Skeletal muscle satellite cell (primary cell): Measurements from ENCODE around the gene GRPEL1. TPM values are rescaled to one million over a fixed set of nuclear protein-coding genes. Genes with fewer than 3 reads are reported as not detected.

Source experiments
- H3K27me3 ChIP-seq: 2 replicates; pipeline ENCODE4 v1.7.0; 2013; ENCODE audit warnings: low read length; ENCODE audit not compliant: control insufficient read depth, insufficient read depth
- H3K36me3 ChIP-seq: 2 replicates; pipeline ENCODE4 v1.7.0; 2013; ENCODE audit warnings: mild to moderate bottlenecking, control low read depth, low read length; ENCODE audit not compliant: insufficient read depth
- H3K4me1 ChIP-seq: 2 replicates; pipeline ENCODE4 v1.7.0; 2013; ENCODE audit warnings: low read length; ENCODE audit not compliant: control insufficient read depth, insufficient read depth
- H3K4me2 ChIP-seq: 2 replicates; pipeline ENCODE4 v1.7.0; 2013; ENCODE audit warnings: mild to moderate bottlenecking, low read length
- H3K4me3 ChIP-seq: 2 replicates; pipeline ENCODE4 v1.7.0; 2013; ENCODE audit warnings: low read length
- H3K9ac ChIP-seq: 2 replicates; pipeline ENCODE4 v1.7.0; 2013; ENCODE audit warnings: mild to moderate bottlenecking, low read depth, low read length, moderate library complexity
- H3K9me3 ChIP-seq: replicated peaks from 2 replicates; pipeline ENCODE4 v1.7.0; 2013; ENCODE audit warnings: mild to moderate bottlenecking, control low read depth, low read length
- total RNA-seq: library from RNA; depleted of rRNA; stranded (reverse); fragments of >200 nt; gene quantifications from 2 replicates; pipeline ENCODE4 v1.2.3, GENCODE V29; 2012; rRNA removed

The GRPEL1 gene
- 40.8 and 44.3 TPM in 2 replicates for total RNA-seq

GRCh38 chr4:7067452-7068278, at the start of gene GRPEL1:
TSS of gene GRPEL1 (minus strand) at chr4:7068064. CDS start at chr4:7068032, 32 bp downstream.
- Histone ChIP-seq H3K4me3 (peak within 1 kb of the TSS; percentile 94), H3K4me1 (peaks cover 16% of the 10 kb centered on the region), H3K4me2 (peak within 1 kb of the TSS; percentile 88), H3K9me3 (no peaks in the 10 kb centered on the region), H3K9ac (peak within 1 kb of the TSS; percentile 89), H3K27me3 (peaks cover 6% of the 10 kb centered on the region), H3K36me3 (peaks cover 17% of the 10 kb centered on the region)

- Histone ChIP-seq H3K9me3 (no peaks in the 10 kb centered on the region), H3K4me1 (no peaks in the 10 kb centered on the region), H3K9ac (no peak overlapping the region), H3K36me3 (no peaks in the 10 kb centered on the region), H3K4me3 (no peak overlapping the region), H3K4me2 (no peak overlapping the region), H3K27me3 (peaks cover 44% of the 10 kb centered on the region)
Measured at GRCh38 chr4:7116705-7117104, 48.8 kb upstream of the GRPEL1 start.

- no peak overlapping the region for H3K4me2 ChIP-seq
- no peak overlapping the region for H3K9ac ChIP-seq
- no peaks in the 10 kb centered on the region for H3K4me1 ChIP-seq
- H3K9me3 ChIP-seq = no peaks in the 10 kb centered on the region
- peaks cover 45% of the 10 kb centered on the region for H3K27me3 ChIP-seq
- no peak overlapping the region for H3K4me3 ChIP-seq
- no peaks in the 10 kb centered on the region for H3K36me3 ChIP-seq
Measured at GRCh38 chr4:7115557-7116340, 47.9 kb upstream of the GRPEL1 start.

GRCh38 chr4:7112656-7113055, 44.8 kb upstream of the GRPEL1 start:
- no peaks in the 10 kb centered on the region for H3K4me1 ChIP-seq
- H3K27me3 ChIP-seq = peaks cover 26% of the 10 kb centered on the region
- no peaks in the 10 kb centered on the region for H3K9me3 ChIP-seq
- H3K36me3 ChIP-seq = no peaks in the 10 kb centered on the region
- H3K9ac ChIP-seq = no peak overlapping the region
- no peak overlapping the region for H3K4me3 ChIP-seq
- no peak overlapping the region for H3K4me2 ChIP-seq

- no peaks in the 10 kb centered on the region for H3K4me1 ChIP-seq
- no peaks in the 10 kb centered on the region for H3K9me3 ChIP-seq
- H3K4me3 ChIP-seq = no peak overlapping the region
- no peaks in the 10 kb centered on the region for H3K36me3 ChIP-seq
- no peak overlapping the region for H3K9ac ChIP-seq
- H3K27me3 ChIP-seq = peaks cover 13% of the 10 kb centered on the region
- H3K4me2 ChIP-seq = no peak overlapping the region
Measured at GRCh38 chr4:7111441-7111840, 43.6 kb upstream of the GRPEL1 start.

- H3K4me2 ChIP-seq = no peak overlapping the region
- H3K9ac ChIP-seq = no peak overlapping the region
- H3K27me3 ChIP-seq = peaks cover 11% of the 10 kb centered on the region
- H3K36me3 ChIP-seq = no peaks in the 10 kb centered on the region
- no peaks in the 10 kb centered on the region for H3K4me1 ChIP-seq
- no peak overlapping the region for H3K4me3 ChIP-seq
- no peaks in the 10 kb centered on the region for H3K9me3 ChIP-seq
Measured at GRCh38 chr4:7110546-7110945, 42.7 kb upstream of the GRPEL1 start.

- Histone ChIP-seq H3K9ac (no peak overlapping the region), H3K36me3 (no peaks in the 10 kb centered on the region), H3K4me1 (no peaks in the 10 kb centered on the region), H3K27me3 (peaks cover 17% of the 10 kb centered on the region), H3K4me3 (no peak overlapping the region), H3K4me2 (no peak overlapping the region), H3K9me3 (no peaks in the 10 kb centered on the region)
Measured at GRCh38 chr4:7109169-7109568, 41.3 kb upstream of the GRPEL1 start.

- no peak overlapping the region for H3K9ac ChIP-seq
- no peaks in the 10 kb centered on the region for H3K36me3 ChIP-seq
- H3K4me1 ChIP-seq = peaks cover 2% of the 10 kb centered on the region
- peaks cover 22% of the 10 kb centered on the region for H3K27me3 ChIP-seq
- no peak overlapping the region for H3K4me2 ChIP-seq
- H3K4me3 ChIP-seq = no peak overlapping the region
- no peaks in the 10 kb centered on the region for H3K9me3 ChIP-seq
Measured at GRCh38 chr4:7108660-7109059, 40.8 kb upstream of the GRPEL1 start.

- H3K4me3 ChIP-seq = no peak overlapping the region
- H3K27me3 ChIP-seq = peaks cover 23% of the 10 kb centered on the region
Measured at GRCh38 chr4:7108046-7108625, 40.3 kb upstream of the GRPEL1 start.

GRCh38 chr4:7107166-7107905, 39.5 kb upstream of the GRPEL1 start:
- Histone ChIP-seq H3K9me3 (no peaks in the 10 kb centered on the region), H3K4me1 (peaks cover 10% of the 10 kb centered on the region), H3K9ac (no peak overlapping the region), H3K27me3 (peaks cover 18% of the 10 kb centered on the region), H3K4me2 (no peak overlapping the region), H3K36me3 (no peaks in the 10 kb centered on the region), H3K4me3 (no peak overlapping the region)

More at GRCh38 chr4:7108046-7108625, 40.3 kb upstream of the GRPEL1 start:
- Histone ChIP-seq H3K9ac (no peak overlapping the region), H3K4me2 (no peak overlapping the region), H3K9me3 (no peaks in the 10 kb centered on the region), H3K36me3 (no peaks in the 10 kb centered on the region), H3K4me1 (peaks cover 5% of the 10 kb centered on the region)

GRCh38 chr4:7105276-7105675, 37.4 kb upstream of the GRPEL1 start:
- Histone ChIP-seq H3K36me3 (no peaks in the 10 kb centered on the region), H3K4me3 (no peak overlapping the region), H3K9ac (no peak overlapping the region), H3K27me3 (peaks cover 13% of the 10 kb centered on the region), H3K4me2 (no peak overlapping the region), H3K4me1 (peaks cover 16% of the 10 kb centered on the region), H3K9me3 (no peaks in the 10 kb centered on the region)
